GM21786 (cell line): ENCODE measurements around the gene TCERG1L.

Experiments
- ATAC-seq: cut with Tn5 transposase; IDR thresholded peaks from one replicate; pipeline ENCODE4 v1.9.1; 2021; ENCODE audit not compliant: unreplicated experiment

TCERG1L gene

GRCh38 chr10:131050162-131050766 is 261.3 kb downstream of the TCERG1L start:
- no peak for ATAC-seq

- no peak for ATAC-seq
Observed at GRCh38 chr10:131049016-131049415, 262.5 kb downstream of the TCERG1L start.

DNA sequence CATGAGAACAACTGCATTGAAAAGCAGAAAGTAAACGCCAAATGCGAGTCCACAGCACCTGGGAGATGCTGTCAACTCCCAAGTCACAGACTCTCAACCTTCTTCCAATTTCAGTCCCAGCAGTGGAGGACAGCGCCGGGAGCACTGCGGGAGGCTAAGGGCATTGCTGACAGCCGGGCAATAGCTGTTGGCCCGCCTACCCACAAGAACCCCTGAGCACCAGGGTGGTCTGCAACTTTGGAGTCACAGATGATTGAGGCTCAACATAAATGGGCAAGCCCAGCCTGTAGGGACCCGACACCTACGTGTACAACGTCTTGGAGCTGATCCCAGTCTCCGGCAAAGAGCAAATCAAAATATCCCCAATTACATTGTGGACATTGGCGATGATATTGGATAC is 262.9 kb downstream of the TCERG1L start:
- ATAC-seq: no peak

GRCh38 chr10:131047501-131047900 is 264.0 kb downstream of the TCERG1L start:
- ATAC-seq: no peak

- ATAC-seq: no peak
Observed at GRCh38 chr10:131046194-131046593, 265.3 kb downstream of the TCERG1L start.

GRCh38 chr10:131044379-131045111 is 267.0 kb downstream of the TCERG1L start:
- ATAC-seq: no peak

DNA sequence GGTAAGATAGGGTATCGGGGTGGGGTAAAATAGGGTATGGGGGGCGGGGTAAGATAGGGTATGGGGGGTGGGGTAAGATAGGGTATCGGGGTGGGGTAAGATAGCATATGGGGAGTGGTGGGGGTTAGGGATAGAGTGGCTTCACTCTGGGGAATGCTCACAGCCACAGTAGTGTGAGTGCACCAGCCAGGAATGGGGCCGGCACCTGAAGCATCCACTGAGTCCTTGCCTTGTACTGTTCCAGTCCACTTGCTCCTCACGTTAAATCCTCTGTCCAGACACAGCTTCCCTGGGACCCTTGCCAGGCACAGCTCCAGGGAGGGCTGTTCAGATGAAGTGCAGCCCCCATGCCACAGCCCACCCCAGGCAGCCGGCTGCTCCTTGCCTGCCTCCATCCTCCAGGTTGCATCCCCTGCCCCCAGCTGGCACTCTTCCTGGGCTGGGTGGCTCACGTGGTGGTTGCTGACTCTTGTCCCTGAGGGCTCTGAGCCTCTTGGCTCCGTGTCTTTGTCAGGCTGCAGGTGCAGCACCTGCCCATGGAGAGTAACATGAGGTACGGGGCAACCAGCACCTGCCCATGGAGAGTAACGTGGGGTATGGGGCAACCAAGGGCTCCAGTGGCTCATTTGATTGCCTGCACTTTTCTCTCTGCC is 268.4 kb downstream of the TCERG1L start:
- ATAC-seq: no peak
